Tibial nerve (tissue), 4 donors: ENCODE results near the gene PHLPP1.

Experiments
- EP300 ChIP-seq, 2 donors: sonication (generic); formaldehyde crosslinking; IDR thresholded peaks; one replicate each; pipeline ENCODE4 v1.6.1; 2017; ENCODE audit warnings: antibody characterized with exemption in 2 of 2, mild to moderate bottlenecking in 1 of 2
- TF ChIP-seq, protein P1 (sequence below), 5 experiments: fragments of 200-600 bp in 3 of 5; fragments of 450-650 bp in 2 of 5; sonication (generic) in 3 of 5; IDR thresholded peaks; one replicate each; pipeline ENCODE4 v1.5.1; 2016 to 2019; ENCODE audit warnings: antibody characterized with exemption in 5 of 5, mild to moderate bottlenecking in 3 of 5, moderate library complexity in 2 of 5

DNA sequence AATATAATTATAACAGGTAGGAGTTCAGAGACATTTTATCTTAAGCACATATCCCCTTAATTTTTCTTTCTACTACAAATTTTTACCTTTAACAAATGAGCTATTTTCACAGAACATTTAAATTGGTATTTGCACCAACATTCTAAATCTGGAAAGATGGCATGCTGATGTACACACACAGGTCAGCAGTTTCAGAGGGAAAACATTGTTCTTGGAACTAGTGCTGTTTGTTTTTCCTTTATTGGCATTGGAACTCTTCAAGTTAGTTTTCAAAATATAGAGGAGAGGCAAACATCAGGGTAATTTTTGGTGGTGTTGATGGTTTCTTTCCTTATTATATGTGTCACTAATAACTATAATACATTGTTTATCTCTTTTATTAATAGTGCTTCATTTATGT is 155.3 kb downstream of the PHLPP1 start:
- TF ChIP-seq, protein P1, sequence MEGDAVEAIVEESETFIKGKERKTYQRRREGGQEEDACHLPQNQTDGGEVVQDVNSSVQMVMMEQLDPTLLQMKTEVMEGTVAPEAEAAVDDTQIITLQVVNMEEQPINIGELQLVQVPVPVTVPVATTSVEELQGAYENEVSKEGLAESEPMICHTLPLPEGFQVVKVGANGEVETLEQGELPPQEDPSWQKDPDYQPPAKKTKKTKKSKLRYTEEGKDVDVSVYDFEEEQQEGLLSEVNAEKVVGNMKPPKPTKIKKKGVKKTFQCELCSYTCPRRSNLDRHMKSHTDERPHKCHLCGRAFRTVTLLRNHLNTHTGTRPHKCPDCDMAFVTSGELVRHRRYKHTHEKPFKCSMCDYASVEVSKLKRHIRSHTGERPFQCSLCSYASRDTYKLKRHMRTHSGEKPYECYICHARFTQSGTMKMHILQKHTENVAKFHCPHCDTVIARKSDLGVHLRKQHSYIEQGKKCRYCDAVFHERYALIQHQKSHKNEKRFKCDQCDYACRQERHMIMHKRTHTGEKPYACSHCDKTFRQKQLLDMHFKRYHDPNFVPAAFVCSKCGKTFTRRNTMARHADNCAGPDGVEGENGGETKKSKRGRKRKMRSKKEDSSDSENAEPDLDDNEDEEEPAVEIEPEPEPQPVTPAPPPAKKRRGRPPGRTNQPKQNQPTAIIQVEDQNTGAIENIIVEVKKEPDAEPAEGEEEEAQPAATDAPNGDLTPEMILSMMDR (IDR thresholded peaks at IDR 0.05), result no peak
- no peak for TF ChIP-seq EP300 (IDR thresholded peaks at IDR 0.05)
